Uterus (tissue), 4 donors: ENCODE results near the gene MT1H. TPM values are rescaled to one million over a fixed set of nuclear protein-coding genes. Genes with fewer than 3 reads are reported as not detected.
"Not testable (repeated sequence)": the region's sequence is repeated elsewhere in the genome, so short reads cannot be mapped to it uniquely, and the experiment has no call there.

Experiments
- DNase-seq, 2 donors: peaks; one replicate each; pipeline ENCODE4 v3.0.0-alpha.2; 2019 to 2020
- H3K27ac ChIP-seq, 2 donors: fragments of 200-600 bp; sonication (generic); 1 replicate in 1 of 2; 2 replicates in 1 of 2; pipeline ENCODE4 v1.5.1; 2016 to 2018
- H3K27me3 ChIP-seq, 2 donors: fragments of 200-600 bp; sonication (generic); one replicate each; pipeline ENCODE4 v1.5.1; 2018 to 2019; ENCODE audit warnings: control low read depth in 1 of 2
- H3K36me3 ChIP-seq, 2 donors: fragments of 200-600 bp; sonication (generic); one replicate each; pipeline ENCODE4 v1.5.1; 2019; ENCODE audit warnings: control low read depth in 1 of 2
- H3K4me1 ChIP-seq, 2 donors: fragments of 200-600 bp; sonication (generic); one replicate each; pipeline ENCODE4 v1.5.1; 2018 to 2019; ENCODE audit warnings: control low read depth in 1 of 2
- H3K4me3 ChIP-seq, 2 donors: fragments of 200-600 bp; sonication (generic); 1 replicate in 1 of 2; 2 replicates in 1 of 2; pipeline ENCODE4 v1.5.1; 2018 to 2019; ENCODE audit warnings: mild to moderate bottlenecking in 1 of 2
- H3K9me3 ChIP-seq, 2 donors: fragments of 200-600 bp; sonication (generic); one replicate each; pipeline ENCODE4 v1.5.1; 2019; ENCODE audit warnings: control low read depth in 1 of 2
- POLR2A ChIP-seq, 2 donors: fragments of 450-650 bp; IDR thresholded peaks; one replicate each; pipeline ENCODE4 v1.6.1; 2016; ENCODE audit warnings: antibody characterized with exemption in 2 of 2, mild to moderate bottlenecking in 1 of 2, moderate library complexity in 1 of 2
- intact Hi-C: fragments of 100-400 bp; cut with DNase I; formaldehyde crosslinking; loops from one replicate; pipeline ENCODE4 v1.15.1; 2023; ENCODE audit warnings: low total_unique reads
- total RNA-seq, 4 donors: library from RNA; depleted of rRNA in 3 of 4; stranded (reverse); fragments of >200 nt in 3 of 4; gene quantifications; one replicate each; pipeline versions ENCODE4 v1.1.0 to v1.2.4, GENCODE V29; 2014 to 2023
- TF ChIP-seq, protein P1 (sequence below), 4 experiments: fragments of 200-600 bp in 2 of 4; fragments of 450-650 bp in 2 of 4; sonication (generic) in 2 of 4; IDR thresholded peaks; one replicate each; pipeline ENCODE4 v1.5.1; 2016 to 2019; ENCODE audit warnings: antibody characterized with exemption in 4 of 4, mild to moderate bottlenecking in 2 of 4, moderate library complexity in 1 of 4
- donor health status: DM: yes; HTN: yes; CAD: no.

MT1H gene
- total RNA-seq, 4 donors from 2014 or later: not detected

DNA sequence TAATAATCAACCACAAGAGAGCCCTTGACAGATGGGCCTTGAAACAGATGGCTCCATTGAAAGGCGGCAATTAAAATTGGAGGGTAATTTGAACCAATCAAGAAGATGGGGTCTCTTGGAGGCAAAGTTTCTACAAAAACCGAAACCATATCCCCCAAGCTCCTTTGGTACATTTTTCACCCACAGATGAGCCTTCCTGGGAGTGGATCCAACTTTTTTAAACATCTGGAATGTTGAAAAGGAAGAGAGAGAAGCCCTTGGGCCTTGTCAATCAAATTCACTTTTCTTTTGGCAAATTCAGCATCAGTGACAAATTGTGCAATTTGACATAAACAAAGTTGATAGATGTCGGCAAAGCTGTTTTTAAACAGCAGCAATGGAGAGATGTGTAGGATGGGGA, 47.1 kb downstream of the MT1H start:
- Histone ChIP-seq H3K4me3 (no peak overlapping the region), H3K27ac (no peak overlapping the region), H3K4me1 (no peaks in the 10 kb centered on the region), H3K36me3 (no peaks in the 10 kb centered on the region), H3K9me3 (no peaks in the 10 kb centered on the region), H3K27me3 (no peaks in the 10 kb centered on the region)
- no peak for DNase-seq
- TF ChIP-seq POLR2A (IDR thresholded peaks at IDR 0.05): no peak
- TF ChIP-seq, protein P1, sequence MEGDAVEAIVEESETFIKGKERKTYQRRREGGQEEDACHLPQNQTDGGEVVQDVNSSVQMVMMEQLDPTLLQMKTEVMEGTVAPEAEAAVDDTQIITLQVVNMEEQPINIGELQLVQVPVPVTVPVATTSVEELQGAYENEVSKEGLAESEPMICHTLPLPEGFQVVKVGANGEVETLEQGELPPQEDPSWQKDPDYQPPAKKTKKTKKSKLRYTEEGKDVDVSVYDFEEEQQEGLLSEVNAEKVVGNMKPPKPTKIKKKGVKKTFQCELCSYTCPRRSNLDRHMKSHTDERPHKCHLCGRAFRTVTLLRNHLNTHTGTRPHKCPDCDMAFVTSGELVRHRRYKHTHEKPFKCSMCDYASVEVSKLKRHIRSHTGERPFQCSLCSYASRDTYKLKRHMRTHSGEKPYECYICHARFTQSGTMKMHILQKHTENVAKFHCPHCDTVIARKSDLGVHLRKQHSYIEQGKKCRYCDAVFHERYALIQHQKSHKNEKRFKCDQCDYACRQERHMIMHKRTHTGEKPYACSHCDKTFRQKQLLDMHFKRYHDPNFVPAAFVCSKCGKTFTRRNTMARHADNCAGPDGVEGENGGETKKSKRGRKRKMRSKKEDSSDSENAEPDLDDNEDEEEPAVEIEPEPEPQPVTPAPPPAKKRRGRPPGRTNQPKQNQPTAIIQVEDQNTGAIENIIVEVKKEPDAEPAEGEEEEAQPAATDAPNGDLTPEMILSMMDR (IDR thresholded peaks at IDR 0.05): no peak
- intact Hi-C loops: no loop called here

DNA sequence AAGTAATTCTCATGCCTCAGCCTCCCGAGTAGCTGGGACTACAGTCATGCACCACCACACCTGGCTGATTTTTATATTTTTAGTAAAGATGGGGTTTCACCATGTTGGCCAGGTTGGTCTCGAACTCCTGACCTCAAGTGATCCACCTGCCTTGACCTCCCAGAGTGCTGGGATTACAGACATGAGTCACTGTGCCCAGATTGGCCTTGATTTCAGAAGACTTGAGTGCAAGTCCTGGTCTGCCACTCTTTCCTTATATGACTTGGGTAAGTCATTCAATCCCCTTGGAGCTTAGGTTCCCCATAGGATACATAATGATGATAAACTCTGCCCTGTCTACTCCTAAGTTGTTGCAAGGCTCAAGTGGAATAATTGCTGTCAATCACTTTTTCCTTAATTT, 47.9 kb downstream of the MT1H start:
- H3K4me3 ChIP-seq, H3K27ac ChIP-seq, H3K4me1 ChIP-seq, H3K36me3 ChIP-seq, intact Hi-C loops, H3K27me3 ChIP-seq, DNase-seq, H3K9me3 ChIP-seq: not testable (repeated sequence)

Other genes with a start within 250 kb of the MT1H start
- 100 to 1,000 TPM in 2 of 4 donors, 10 to 100 TPM in 2; 81.5 to 190 (median 112) TPM for gene AMFR, start 244.3 kb upstream of the MT1H start, total RNA-seq
- gene NUDT21, start 218.5 kb upstream of the MT1H start, total RNA-seq: 100 to 1,000 TPM in 2 of 4 donors, 10 to 100 TPM in 2; 23.1 to 184 (median 89.2) TPM
- 10 to 100 TPM in 2 of 4 donors, 1 to 10 TPM in 2; 5.0 to 78.9 (median 20.3) TPM for gene OGFOD1, start 218.3 kb upstream of the MT1H start, total RNA-seq
- gene BBS2, start 149.8 kb upstream of the MT1H start, total RNA-seq: 100 to 1,000 TPM in 1 of 4 donors, 10 to 100 TPM in 3; 44.1 to 209 (median 82.8) TPM
- gene MT4, start 104.7 kb upstream of the MT1H start, total RNA-seq: not detected
- gene MT3, start 80.3 kb upstream of the MT1H start, total RNA-seq: not detected
- gene MT2A, start 61.2 kb upstream of the MT1H start, total RNA-seq: 100 to 1,000 TPM in 1 of 4 donors, 10 to 100 TPM in 1, under 1 TPM in 2; 0.69 to 152 (median 17.4) TPM
- gene MT1E, start 44.0 kb upstream of the MT1H start, total RNA-seq: 10 to 100 TPM in 2 of 4 donors, under 1 TPM in 1, not detected in 1; 0.48 to 51.9 (median 51.2) TPM
- gene MT1M, start 37.2 kb upstream of the MT1H start, total RNA-seq: 10 to 100 TPM in 1 of 4 donors, 1 to 10 TPM in 1, not detected in 2; 6.2 to 16.6 TPM
- gene MT1A, start 31.1 kb upstream of the MT1H start, total RNA-seq: 10 to 100 TPM in 1 of 4 donors, not detected in 3; 13.8 TPM
- not detected for gene MT1B, start 17.9 kb upstream of the MT1H start, total RNA-seq
- 1 to 10 TPM in 1 of 4 donors, not detected in 3; 2.1 TPM for gene MT1F, start 11.9 kb upstream of the MT1H start, total RNA-seq
- gene MT1G, start 1.7 kb upstream of the MT1H start, total RNA-seq: 10 to 100 TPM in 1 of 4 donors, not detected in 3; 51.8 TPM
- gene MT1X, start 12.7 kb downstream of the MT1H start, total RNA-seq: 100 to 1,000 TPM in 1 of 4 donors, 10 to 100 TPM in 2, 1 to 10 TPM in 1; 7.4 to 201 (median 66.3) TPM
- 10 to 100 TPM; 17.6 to 71.0 (median 34.5) TPM for gene NUP93, start 60.3 kb downstream of the MT1H start, total RNA-seq
- under 1 TPM in 1 of 4 donors, not detected in 3; 0.14 TPM for gene SLC12A3, start 195.4 kb downstream of the MT1H start, total RNA-seq